Skeletal muscle tissue (tissue), 4 donors: Measurements from ENCODE around the gene FAM174C. TPM values are rescaled to one million over a fixed set of nuclear protein-coding genes. Genes with fewer than 3 reads are reported as not detected.
A peak's percentile ranks its signal among the peaks of the same experiment; 100 is the strongest.
"Not testable (repeated sequence)": the region's sequence is repeated elsewhere in the genome, so short reads cannot be mapped to it uniquely, and the experiment has no call there.

ENCODE experiments used
- H3K27ac ChIP-seq: one replicate; pipeline ENCODE4 v1.7.0; 2013; ENCODE audit warnings: mild to moderate bottlenecking, low read depth, low read length, inconsistent platforms
- H3K27me3 ChIP-seq, 3 donors: one replicate each; pipeline ENCODE4 v1.7.0; 2013; ENCODE audit warnings: low read length in 3 of 3; ENCODE audit not compliant: control insufficient read depth in 3 of 3, insufficient read depth in 3 of 3
- H3K36me3 ChIP-seq, 3 donors: one replicate each; pipeline ENCODE4 v1.7.0; 2013; ENCODE audit warnings: low read length in 3 of 3; ENCODE audit not compliant: control insufficient read depth in 3 of 3, insufficient read depth in 3 of 3
- H3K4me1 ChIP-seq, 3 donors: one replicate each; pipeline ENCODE4 v1.7.0; 2013; ENCODE audit warnings: low read length in 3 of 3, mild to moderate bottlenecking in 3 of 3; ENCODE audit not compliant: control insufficient read depth in 3 of 3, insufficient read depth in 3 of 3
- H3K4me3 ChIP-seq, 3 donors: one replicate each; pipeline ENCODE4 v1.7.0; 2013; ENCODE audit warnings: low read length in 3 of 3
- H3K9ac ChIP-seq, 3 donors: one replicate each; pipeline ENCODE4 v1.7.0; 2013; ENCODE audit warnings: low read length in 3 of 3, mild to moderate bottlenecking in 3 of 3, moderate library complexity in 2 of 3, low read depth in 1 of 3
- H3K9me3 ChIP-seq, 3 donors: one replicate each; pipeline ENCODE4 v1.7.0; 2013; ENCODE audit warnings: low read length in 3 of 3; ENCODE audit not compliant: control insufficient read depth in 3 of 3
- total RNA-seq: library from RNA; depleted of rRNA; stranded (reverse); fragments of >200 nt; gene quantifications from one replicate; pipeline ENCODE4 v1.2.3, GENCODE V29; 2014
- donor health status: Osteomylitis.

Gene FAM174C
- total RNA-seq, 1 donor from 2014 or later: 9.4 TPM

DNA sequence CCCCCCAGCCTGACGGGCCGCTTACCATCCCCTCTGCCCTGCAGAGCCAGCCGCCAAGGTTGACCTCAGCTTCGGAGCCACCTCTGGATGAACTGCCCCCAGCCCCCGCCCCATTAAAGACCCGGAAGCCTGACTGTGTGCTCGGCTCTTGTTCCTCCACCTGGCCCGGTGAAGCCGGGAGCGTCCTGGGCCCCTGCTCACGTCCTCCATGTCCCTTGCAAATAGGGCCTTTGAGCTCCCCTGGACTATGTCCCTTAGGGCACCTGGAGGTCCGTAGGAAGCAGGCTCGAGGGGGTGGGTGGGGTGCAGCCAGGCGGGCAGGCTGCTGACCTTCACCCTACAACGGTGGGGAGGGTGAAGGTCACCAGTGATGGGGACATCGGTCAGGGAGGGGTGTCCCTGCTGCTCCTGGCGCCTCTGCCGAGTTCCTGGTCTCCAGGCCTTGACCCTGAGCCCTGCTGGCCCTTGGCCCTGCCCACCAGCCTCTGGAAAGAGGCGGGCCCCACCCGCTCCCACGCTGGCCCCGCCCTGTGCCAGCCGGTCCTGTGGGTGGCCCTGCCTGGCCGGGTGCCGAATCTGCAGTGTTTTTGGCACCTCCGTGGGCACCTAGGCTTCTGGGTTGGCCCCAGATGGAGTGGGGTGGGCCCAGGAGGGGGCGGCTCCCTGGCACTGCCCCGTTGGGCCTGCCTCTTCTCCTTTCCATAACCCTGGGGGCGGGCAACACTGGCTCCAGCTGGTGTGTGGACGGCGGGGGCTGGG lies 30.5 kb upstream of the FAM174C start:
- H3K4me3 ChIP-seq: peak overlapping the region; percentile 40 to 58 (median 43)
- no peaks in the 10 kb centered on the region for H3K9me3 ChIP-seq
- peak overlapping the region; percentile 77 to 94 (median 81) for H3K9ac ChIP-seq
- H3K27me3 ChIP-seq: no peaks in the 10 kb centered on the region
- peaks cover 57 to 67% (median 66%) of the 10 kb centered on the region in 3 donors for H3K4me1 ChIP-seq
- H3K27ac ChIP-seq: peak overlapping the region; percentile 100
- no peaks in the 10 kb centered on the region for H3K36me3 ChIP-seq

DNA sequence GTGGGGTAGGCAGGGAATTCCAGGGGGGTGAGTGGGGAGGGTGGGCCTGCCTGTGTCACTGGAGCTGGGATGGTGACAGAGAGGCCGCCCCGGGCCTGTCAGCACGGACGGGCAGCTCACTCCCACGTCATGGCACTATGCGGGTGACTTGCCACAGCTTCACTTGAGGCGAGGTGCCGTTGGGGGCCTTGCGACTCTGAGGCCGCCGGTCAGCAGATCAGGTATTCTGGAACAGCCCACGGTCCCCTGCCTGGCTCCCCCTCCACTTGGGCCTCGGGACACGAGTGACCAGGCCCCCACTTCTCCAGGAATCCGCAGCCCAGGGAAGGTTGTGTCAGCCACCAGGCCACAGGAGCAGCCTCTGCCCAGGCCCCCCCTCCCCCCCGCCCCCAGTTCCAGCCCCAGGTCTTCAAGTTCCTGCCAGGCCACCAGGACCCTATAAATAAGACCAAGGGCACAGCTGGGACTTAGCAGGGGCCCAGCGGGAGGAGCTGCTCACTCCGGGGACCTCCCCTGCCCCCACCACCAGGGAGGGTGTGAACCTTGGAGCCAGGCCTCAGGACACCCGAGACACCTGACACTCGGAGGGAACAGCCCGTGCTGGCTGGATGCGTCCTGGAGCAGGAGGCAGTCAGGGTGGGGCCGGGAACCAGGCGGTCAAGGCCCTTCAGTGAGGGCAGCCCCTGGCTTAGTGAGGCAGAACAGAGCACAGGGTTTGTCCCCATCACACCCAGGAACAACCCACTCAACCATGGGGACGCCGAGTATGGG lies 29.7 kb upstream of the FAM174C start:
- peak overlapping the region; percentile 14 to 32 (median 29) for H3K4me3 ChIP-seq
- H3K4me1 ChIP-seq: peaks cover 56 to 65% (median 63%) of the 10 kb centered on the region in 3 donors

DNA sequence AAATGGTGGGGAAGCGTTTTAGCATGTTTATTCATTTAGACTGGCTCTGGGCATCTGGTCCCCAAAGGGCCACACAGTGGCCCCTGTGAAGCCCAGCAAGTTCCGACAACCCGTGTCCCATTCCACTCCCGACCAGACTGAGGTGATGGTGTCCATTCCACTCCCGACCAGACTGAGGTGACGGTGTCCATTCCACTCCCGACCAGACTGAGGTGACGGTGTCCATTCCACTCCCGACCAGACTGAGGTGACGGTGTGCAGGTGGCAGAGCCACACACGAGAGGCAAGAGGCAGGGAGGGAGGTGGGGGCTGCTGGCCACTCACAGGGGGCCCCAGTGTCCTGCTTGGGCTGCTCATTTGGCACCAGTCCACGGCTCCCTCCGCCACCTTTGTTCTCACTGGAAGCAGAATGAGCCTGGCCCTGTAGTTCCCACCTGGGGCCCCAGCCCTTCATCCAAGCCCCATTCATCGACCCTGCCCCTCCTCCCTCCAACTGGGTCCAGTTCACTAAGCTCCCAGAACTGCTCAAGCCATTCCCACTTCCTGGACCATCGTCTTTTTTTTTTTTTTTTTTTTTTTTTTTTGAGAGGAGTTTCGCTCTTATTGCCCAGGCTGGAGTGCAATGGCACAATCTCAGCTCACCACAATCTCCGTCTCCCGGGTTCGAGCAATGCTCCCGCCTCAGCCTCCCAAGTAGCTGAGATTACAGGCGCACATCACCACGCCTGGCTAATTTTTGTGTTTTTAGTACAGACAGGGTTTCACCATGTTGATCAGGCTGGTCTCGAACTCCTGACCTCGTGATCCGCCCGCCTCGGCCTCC lies 28.9 kb upstream of the FAM174C start:
- H3K36me3 ChIP-seq, H3K9me3 ChIP-seq, H3K27me3 ChIP-seq: not testable (repeated sequence)
- Histone ChIP-seq H3K4me1 (peaks cover 54 to 61% (median 60%) of the 10 kb centered on the region in 3 donors), H3K9ac (peak overlapping the region; percentile 51 to 72 (median 67)), H3K27ac (peak overlapping the region; percentile 100), H3K4me3 (peak overlapping the region; percentile 14 to 24 (median 22))

More for the DNA sequence above, 29.7 kb upstream of the FAM174C start:
- Histone ChIP-seq H3K36me3 (no peaks in the 10 kb centered on the region), H3K27ac (peak overlapping the region; percentile 100), H3K9ac (peak overlapping the region; percentile 77 to 94 (median 81)), H3K27me3 (no peaks in the 10 kb centered on the region), H3K9me3 (no peaks in the 10 kb centered on the region)

DNA sequence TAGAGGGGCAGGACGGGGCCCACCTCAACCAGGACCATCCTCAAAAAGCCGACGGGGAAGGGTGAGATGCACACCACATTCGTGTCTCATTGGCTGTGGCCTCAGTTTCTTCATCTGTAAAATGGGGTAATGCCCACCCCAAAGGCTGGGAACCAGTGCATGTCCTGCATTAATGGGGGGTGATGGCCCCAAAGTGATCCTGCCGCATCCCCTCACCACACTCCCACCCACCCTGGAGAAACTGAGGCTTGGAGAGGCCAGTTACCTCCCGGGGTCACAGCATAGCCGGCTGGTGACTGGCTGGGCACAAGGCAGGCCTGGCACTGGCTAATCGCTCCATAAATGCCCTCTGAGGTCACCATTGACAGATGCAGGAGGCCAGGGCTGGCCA lies 27.6 kb upstream of the FAM174C start:
- H3K27ac ChIP-seq: peak overlapping the region; percentile 100
- H3K9ac ChIP-seq: peak overlapping the region; percentile 66 to 94 (median 90)
- peak overlapping the region; percentile 31 to 73 (median 70) for H3K4me3 ChIP-seq
- H3K27me3 ChIP-seq: no peaks in the 10 kb centered on the region
- H3K9me3 ChIP-seq: no peaks in the 10 kb centered on the region
- H3K36me3 ChIP-seq: peaks cover 0 to 9% (median 1%) of the 10 kb centered on the region in 3 donors
- H3K4me1 ChIP-seq: peaks cover 52 to 66% (median 65%) of the 10 kb centered on the region in 3 donors

DNA sequence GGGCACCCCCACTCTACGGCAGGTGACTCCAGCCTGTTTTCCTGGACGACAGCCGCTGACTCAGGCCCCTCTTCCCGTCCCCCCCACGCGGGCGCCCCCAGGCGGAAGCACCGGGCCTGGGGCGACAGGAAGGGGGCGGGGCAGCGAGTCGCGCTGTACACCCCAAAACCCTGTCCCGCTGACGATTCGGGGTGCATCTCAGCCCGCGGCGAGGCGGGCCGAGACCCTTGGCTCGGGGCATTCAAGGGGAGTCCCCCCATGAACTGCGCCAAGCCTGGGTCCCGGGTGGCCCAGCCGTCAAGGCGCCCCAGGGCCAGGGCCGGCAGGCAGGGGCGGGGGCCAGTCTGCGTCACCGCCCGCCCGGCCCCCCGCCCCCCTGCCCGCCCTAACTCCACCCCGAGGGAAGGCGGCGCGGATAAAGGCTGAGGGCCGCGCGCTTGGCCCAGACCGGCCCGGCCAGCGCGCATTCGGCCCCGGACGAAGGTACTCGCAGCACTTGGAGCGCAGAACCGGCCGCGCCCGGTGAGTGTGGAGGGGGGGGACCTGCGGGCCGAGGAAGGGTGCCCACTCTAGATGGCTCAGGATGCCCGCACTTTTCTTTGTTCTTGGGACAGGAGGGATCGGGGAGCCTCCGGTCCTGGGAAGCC lies 27.1 kb upstream of the FAM174C start, which contains the start of gene MIDN:
MIDN (plus strand) TSS at position 445 of the 647 bp plus-strand sequence. CDS start 1,714 bp downstream, outside the sequence.
- peak within 1 kb of the TSS; percentile 100 for H3K27ac ChIP-seq
- peaks cover 47 to 63% (median 61%) of the 10 kb centered on the region in 3 donors for H3K4me1 ChIP-seq
- peak within 1 kb of the TSS; percentile 88 to 94 (median 90) for H3K9ac ChIP-seq
- peaks cover 0 to 9% (median 1%) of the 10 kb centered on the region in 3 donors for H3K36me3 ChIP-seq
- H3K4me3 ChIP-seq: peak within 1 kb of the TSS; percentile 56 to 79 (median 72)
- H3K27me3 ChIP-seq: no peaks in the 10 kb centered on the region
- no peaks in the 10 kb centered on the region for H3K9me3 ChIP-seq

DNA sequence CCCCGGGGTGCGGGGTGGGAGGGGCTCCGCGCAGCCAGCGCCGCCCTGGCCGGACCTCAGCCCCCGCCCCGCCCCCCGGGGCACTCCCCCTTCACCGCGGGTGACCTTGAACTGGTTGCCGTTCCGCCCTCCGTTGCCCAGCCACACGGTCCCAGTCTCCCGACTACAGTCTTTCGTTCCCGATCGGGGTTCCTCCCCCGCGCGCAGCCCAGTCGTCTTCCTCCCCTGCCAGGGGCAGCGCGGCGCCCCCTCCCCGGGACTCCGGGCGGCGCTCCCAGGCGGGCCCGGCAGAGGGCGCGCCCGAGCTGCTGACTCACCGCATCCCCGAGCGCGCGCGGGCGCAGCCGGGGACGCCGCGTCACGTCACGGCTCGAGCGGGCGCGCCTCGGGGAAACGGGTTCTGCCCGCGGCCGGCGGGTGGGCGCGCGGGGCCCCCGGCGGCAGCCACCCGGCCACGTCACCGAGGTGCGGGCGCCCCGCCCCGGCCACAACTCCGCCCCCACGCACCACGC lies 26.5 kb upstream of the FAM174C start:
- no peaks in the 10 kb centered on the region for H3K9me3 ChIP-seq
- H3K4me3 ChIP-seq: peak overlapping the region; percentile 52 to 79 (median 72)
- peaks cover 45 to 63% (median 61%) of the 10 kb centered on the region in 3 donors for H3K4me1 ChIP-seq

DNA sequence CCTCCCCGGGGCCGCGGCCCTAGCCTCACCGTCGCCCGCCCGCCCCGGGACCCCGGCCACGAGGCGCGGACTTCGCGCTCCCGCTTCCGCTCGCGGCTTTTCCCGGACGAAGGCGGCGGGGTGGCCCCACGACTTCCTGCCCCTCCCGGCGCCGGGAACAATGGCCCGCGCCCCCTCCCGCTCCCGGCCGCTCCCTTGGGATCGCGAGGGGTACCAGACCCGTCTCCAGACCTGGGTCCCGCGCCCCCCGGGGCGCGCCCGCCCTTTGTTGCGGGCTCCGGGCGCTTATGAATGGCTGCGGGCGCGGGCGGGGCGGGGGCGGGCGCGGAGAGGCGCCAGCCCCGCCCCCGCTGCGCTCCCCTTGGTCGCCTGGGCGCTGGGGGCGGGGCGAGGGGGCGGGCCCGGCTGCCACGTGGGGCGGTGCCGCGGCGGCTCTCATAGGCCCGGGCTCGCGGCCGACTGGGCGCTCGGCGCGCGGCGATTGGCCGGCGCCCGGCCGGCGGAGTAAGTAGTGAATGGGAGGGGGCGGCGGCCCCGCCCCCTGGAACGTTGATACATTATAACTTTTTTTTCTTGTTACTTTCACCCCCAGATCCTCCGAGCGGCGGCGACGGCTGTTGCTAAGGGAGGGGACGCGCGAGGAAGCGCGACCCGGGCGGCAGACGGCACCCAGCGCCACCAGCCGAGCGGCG lies 25.9 kb upstream of the FAM174C start:
- Histone ChIP-seq H3K36me3 (peaks cover 3 to 14% (median 7%) of the 10 kb centered on the region in 3 donors), H3K9ac (peak overlapping the region; percentile 74 to 90 (median 88)), H3K4me3 (peak overlapping the region; percentile 54 to 74 (median 72))

More for the DNA sequence above, 26.5 kb upstream of the FAM174C start:
- no peaks in the 10 kb centered on the region for H3K27me3 ChIP-seq
- peak overlapping the region; percentile 100 for H3K27ac ChIP-seq
- peaks cover 1 to 9% (median 2%) of the 10 kb centered on the region in 3 donors for H3K36me3 ChIP-seq
- peak overlapping the region; percentile 88 to 94 (median 90) for H3K9ac ChIP-seq

DNA sequence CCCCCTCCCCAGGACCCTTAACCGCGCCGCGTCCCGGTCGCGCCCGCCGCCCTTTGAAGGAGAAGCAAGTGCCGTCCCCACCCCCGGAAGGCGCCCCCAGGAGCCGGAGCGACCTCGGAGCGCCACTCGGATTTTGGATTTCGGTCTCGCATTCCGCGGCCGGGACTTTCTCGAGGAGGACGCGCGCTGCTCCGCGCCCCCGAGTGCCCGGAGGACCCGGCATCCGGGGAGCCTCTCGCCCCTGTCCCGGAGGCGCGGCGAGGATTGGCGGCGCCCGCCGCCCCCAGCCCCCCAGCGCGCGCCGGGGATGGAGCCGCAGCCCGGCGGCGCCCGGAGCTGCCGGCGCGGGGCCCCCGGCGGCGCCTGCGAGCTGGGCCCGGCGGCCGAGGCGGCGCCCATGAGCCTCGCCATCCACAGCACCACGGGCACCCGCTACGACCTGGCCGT lies 25.3 kb upstream of the FAM174C start:
- Histone ChIP-seq H3K4me1 (peaks cover 45 to 63% (median 61%) of the 10 kb centered on the region in 3 donors), H3K4me3 (peak overlapping the region; percentile 54 to 74 (median 72)), H3K9ac (peak overlapping the region; percentile 61 to 83 (median 74)), H3K27ac (peak overlapping the region; percentile 100), H3K9me3 (no peaks in the 10 kb centered on the region), H3K36me3 (peaks cover 9 to 20% (median 13%) of the 10 kb centered on the region in 3 donors), H3K27me3 (no peaks in the 10 kb centered on the region)

More for the DNA sequence above, 25.9 kb upstream of the FAM174C start:
- peak overlapping the region; percentile 100 for H3K27ac ChIP-seq
- no peaks in the 10 kb centered on the region for H3K27me3 ChIP-seq
- H3K9me3 ChIP-seq: no peaks in the 10 kb centered on the region
- H3K4me1 ChIP-seq: peaks cover 46 to 63% (median 61%) of the 10 kb centered on the region in 3 donors
